Neural progenitor cell (in vitro differentiated cells): ENCODE measurements around the gene MOB1A. TPM values are rescaled to one million over a fixed set of nuclear protein-coding genes. Genes with fewer than 3 reads are reported as not detected.
A peak's percentile ranks its signal among the peaks of the same experiment; 100 is the strongest.

Source experiments
- DNase-seq: peaks from one replicate; pipeline ENCODE4 v3.0.0-alpha.2; 2016; ENCODE audit warnings: low spot score
- H2AFZ ChIP-seq: fragments of 200-600 bp; sonication (generic); replicated peaks from 2 replicates; pipeline ENCODE4 v1.6.1; 2016; ENCODE audit warnings: antibody characterized with exemption
- H3F3A ChIP-seq: fragments of 200-600 bp; sonication (generic); 2 replicates; pipeline ENCODE4 v1.6.1; 2016; ENCODE audit warnings: antibody characterized with exemption, low read depth
- H3K27ac ChIP-seq: fragments of 200-600 bp; sonication (generic); 2 replicates; pipeline ENCODE4 v1.5.1; 2016; ENCODE audit warnings: mild to moderate bottlenecking
- H3K27me3 ChIP-seq: fragments of 200-600 bp; sonication (generic); 2 replicates; pipeline ENCODE4 v1.6.1; 2016; ENCODE audit warnings: mild to moderate bottlenecking, moderate library complexity
- H3K36me3 ChIP-seq: fragments of 200-600 bp; sonication (generic); 2 replicates; pipeline ENCODE4 v1.5.1; 2016
- H3K4me1 ChIP-seq: fragments of 200-600 bp; sonication (generic); 2 replicates; pipeline ENCODE4 v1.6.1; 2016; ENCODE audit warnings: mixed run types
- H3K4me2 ChIP-seq: fragments of 200-600 bp; sonication (generic); 2 replicates; pipeline ENCODE4 v1.6.1; 2016
- H3K4me3 ChIP-seq: fragments of 200-600 bp; sonication (generic); 2 replicates; pipeline ENCODE4 v1.5.1; 2016
- H3K79me2 ChIP-seq: fragments of 200-600 bp; sonication (generic); 2 replicates; pipeline ENCODE4 v1.6.1; 2016; ENCODE audit warnings: low read depth
- H3K9ac ChIP-seq: fragments of 200-600 bp; sonication (generic); 2 replicates; pipeline ENCODE4 v1.6.1; 2016
- H3K9me3 ChIP-seq: fragments of 200-600 bp; sonication (generic); 2 replicates; pipeline ENCODE4 v1.5.1; 2016; ENCODE audit warnings: low read depth
- H4K20me1 ChIP-seq: fragments of 200-600 bp; sonication (generic); 2 replicates; pipeline ENCODE4 v1.6.1; 2016; ENCODE audit warnings: low read depth
- H3K27ac Mint-ChIP-seq: 3 replicates; pipeline ENCODE4 v1.8.0; 2021; ENCODE audit warnings: mixed read lengths
- H3K27me3 Mint-ChIP-seq: 2 replicates; pipeline ENCODE4 v1.8.0; 2022; ENCODE audit warnings: low read depth, mild to moderate bottlenecking, inconsistent platforms, moderate library complexity, mixed read lengths; ENCODE audit not compliant: insufficient read depth
- H3K36me3 Mint-ChIP-seq: 3 replicates; pipeline ENCODE4 v1.8.0; 2021; ENCODE audit warnings: mixed read lengths
- H3K4me1 Mint-ChIP-seq: 3 replicates; pipeline ENCODE4 v1.8.0; 2021; ENCODE audit warnings: mixed read lengths
- H3K4me3 Mint-ChIP-seq: 3 replicates; pipeline ENCODE4 v1.8.0; 2021; ENCODE audit warnings: mild to moderate bottlenecking, moderate library complexity, mixed read lengths
- H3K9me3 Mint-ChIP-seq: 3 replicates; pipeline ENCODE4 v1.8.0; 2020; ENCODE audit warnings: mixed read lengths
- CTCF ChIP-seq: fragments of 200-600 bp; sonication (generic); IDR thresholded peaks from 2 replicates; pipeline ENCODE4 v1.5.1; 2017; ENCODE audit warnings: antibody characterized with exemption, mild to moderate bottlenecking
- EZH2 ChIP-seq: fragments of 200-600 bp; sonication (generic); IDR thresholded peaks from 2 replicates; pipeline ENCODE4 v1.6.1; 2017; ENCODE audit warnings: antibody characterized with exemption, mild to moderate bottlenecking, moderate library complexity
- EZH2phosphoT487 ChIP-seq: fragments of 200-600 bp; sonication (generic); IDR thresholded peaks from 2 replicates; pipeline ENCODE4 v1.6.1; 2017; ENCODE audit warnings: antibody characterized with exemption
- total RNA-seq: library from RNA; depleted of rRNA; stranded (reverse); fragments of >200 nt; gene quantifications from 2 replicates; pipeline ENCODE4 v1.2.3, GENCODE V29; 2015; ENCODE audit warnings: low replicate concordance

The MOB1A gene
- total RNA-seq, 1 donor from 2014 or later, result 163 TPM

DNA sequence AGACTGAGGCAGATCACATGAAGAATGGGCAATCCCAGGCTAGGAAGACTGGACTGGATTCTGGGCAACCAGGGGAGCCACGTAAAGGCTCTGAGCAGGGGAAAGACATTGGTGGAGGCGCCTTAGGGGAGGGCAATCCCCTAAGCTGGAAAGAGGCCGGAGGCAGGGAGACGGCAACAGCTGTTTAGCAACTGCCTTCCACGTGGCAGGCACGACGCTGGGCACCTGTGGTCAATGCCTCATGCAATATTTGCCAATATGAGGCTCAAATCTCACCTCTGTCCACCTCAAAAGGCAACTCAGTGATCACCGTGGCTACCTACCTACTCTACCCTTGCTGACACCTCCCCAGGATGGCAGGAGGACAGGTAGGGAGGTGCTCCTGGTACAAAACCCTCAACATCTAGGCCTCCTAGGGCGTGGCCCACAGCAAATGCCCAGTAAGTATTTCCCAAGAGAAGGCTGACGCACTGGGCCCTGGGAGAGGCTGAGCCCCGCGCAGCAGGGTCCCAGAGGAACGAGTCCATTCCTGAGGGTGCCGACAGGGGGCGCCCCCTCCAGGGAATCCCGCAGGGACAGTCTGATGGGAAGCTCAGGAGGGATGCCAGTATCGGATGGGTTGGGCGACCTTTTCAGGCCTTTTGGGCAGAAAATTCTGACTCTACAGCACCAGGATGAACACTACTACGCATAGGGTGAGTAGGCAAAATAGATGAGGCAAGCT is 39.9 kb downstream of the MOB1A start:
- Histone ChIP-seq H4K20me1 (no peaks in the 10 kb centered on the region), H3K27ac (no peak overlapping the region), H3K9ac (no peak overlapping the region), H3K27me3 (no peaks in the 10 kb centered on the region), H3K79me2 (no peaks in the 10 kb centered on the region), H3K4me1 (no peaks in the 10 kb centered on the region), H3K4me2 (no peak overlapping the region), H3K9me3 (no peaks in the 10 kb centered on the region), H2AFZ (no peak overlapping the region), H3F3A (no peaks in the 10 kb centered on the region), H3K4me3 (no peak overlapping the region), H3K36me3 (no peaks in the 10 kb centered on the region)
- peaks cover 6% of the 10 kb centered on the region for H3K27me3 Mint-ChIP-seq
- TF ChIP-seq EZH2 (no peak), CTCF (peak; percentile 57)
- no peaks in the 10 kb centered on the region for H3K4me1 Mint-ChIP-seq
- peak; percentile 15 for DNase-seq
- no peaks in the 10 kb centered on the region for H3K9me3 Mint-ChIP-seq
- H3K36me3 Mint-ChIP-seq, result peaks cover 22% of the 10 kb centered on the region
- no peak overlapping the region for H3K4me3 Mint-ChIP-seq
- no peak overlapping the region for H3K27ac Mint-ChIP-seq

- Histone ChIP-seq H2AFZ (no peak overlapping the region), H4K20me1 (no peaks in the 10 kb centered on the region), H3K27me3 (no peaks in the 10 kb centered on the region), H3K9ac (no peak overlapping the region), H3K79me2 (no peaks in the 10 kb centered on the region), H3K4me1 (no peaks in the 10 kb centered on the region), H3K4me3 (no peak overlapping the region), H3K9me3 (no peaks in the 10 kb centered on the region), H3K4me2 (no peak overlapping the region), H3K36me3 (no peaks in the 10 kb centered on the region), H3F3A (no peaks in the 10 kb centered on the region), H3K27ac (no peak overlapping the region)
- Mint-ChIP-seq H3K27me3 (peaks cover 6% of the 10 kb centered on the region), H3K27ac (no peak overlapping the region), H3K36me3 (peaks cover 27% of the 10 kb centered on the region), H3K4me1 (no peaks in the 10 kb centered on the region), H3K4me3 (no peak overlapping the region), H3K9me3 (no peaks in the 10 kb centered on the region)
- TF ChIP-seq EZH2 (no peak), CTCF (no peak), EZH2phosphoT487 (no peak)
- DNase-seq, result no peak
These were observed 40.8 kb downstream of the MOB1A start for GRCh38 chr2:74137651-74138599.

- H4K20me1 ChIP-seq, result no peaks in the 10 kb centered on the region
- no peak overlapping the region for H3K4me2 ChIP-seq
- H2AFZ ChIP-seq, result no peak overlapping the region
- H3K9ac ChIP-seq, result no peak overlapping the region
- no peaks in the 10 kb centered on the region for H3K27me3 ChIP-seq
- no peaks in the 10 kb centered on the region for H3K79me2 ChIP-seq
- peaks cover 4% of the 10 kb centered on the region for H3K27me3 Mint-ChIP-seq
- TF ChIP-seq EZH2 (no peak), CTCF (no peak)
- H3K36me3 Mint-ChIP-seq, result peaks cover 9% of the 10 kb centered on the region
- no peak overlapping the region for H3K27ac ChIP-seq
- no peaks in the 10 kb centered on the region for H3K4me1 ChIP-seq
- no peak overlapping the region for H3K4me3 ChIP-seq
- no peaks in the 10 kb centered on the region for H3F3A ChIP-seq
- H3K4me3 Mint-ChIP-seq, result no peak overlapping the region
- H3K27ac Mint-ChIP-seq, result no peak overlapping the region
- no peaks in the 10 kb centered on the region for H3K9me3 Mint-ChIP-seq
- H3K9me3 ChIP-seq, result no peaks in the 10 kb centered on the region
- no peaks in the 10 kb centered on the region for H3K4me1 Mint-ChIP-seq
- H3K36me3 ChIP-seq, result no peaks in the 10 kb centered on the region
- DNase-seq, result no peak
These were observed 46.8 kb downstream of the MOB1A start for GRCh38 chr2:74131901-74132300.
